Prostate gland (tissue), 2 donors: ENCODE data around the gene RBM39.

Experiments used
- CTCF ChIP-seq, 4 experiments: fragments of 200-600 bp in 2 of 4; fragments of 450-650 bp in 2 of 4; sonication (generic) in 2 of 4; IDR thresholded peaks; 1 replicate in 3 of 4; 2 replicates in 1 of 4; pipeline ENCODE4 v1.5.1; 2016 to 2019; ENCODE audit warnings: antibody characterized with exemption in 4 of 4, mild to moderate bottlenecking in 2 of 4, moderate library complexity in 2 of 4
- POLR2A ChIP-seq: fragments of 450-650 bp; IDR thresholded peaks from one replicate; pipeline ENCODE4 v1.6.1; 2016; ENCODE audit warnings: antibody characterized with exemption, mild to moderate bottlenecking
- POLR2AphosphoS5 ChIP-seq: sonication (generic); formaldehyde crosslinking; IDR thresholded peaks from one replicate; pipeline ENCODE4 v1.6.1; 2017; ENCODE audit warnings: antibody characterized with exemption

GRCh38 chr20:35743693-35744491 is 1.8 kb upstream of the RBM39 start:
- no peak for TF ChIP-seq CTCF (IDR thresholded peaks at IDR 0.05)
- no peak for TF ChIP-seq POLR2AphosphoS5
- no peak for TF ChIP-seq POLR2A
